ENCODE data around the gene RADIL. TPM values are rescaled to one million over a fixed set of nuclear protein-coding genes. Genes with fewer than 3 reads are reported as not detected.

The RADIL gene
- total RNA-seq, 2 experiments from 2014 or later: 0.50 to 0.82 TPM

DNA sequence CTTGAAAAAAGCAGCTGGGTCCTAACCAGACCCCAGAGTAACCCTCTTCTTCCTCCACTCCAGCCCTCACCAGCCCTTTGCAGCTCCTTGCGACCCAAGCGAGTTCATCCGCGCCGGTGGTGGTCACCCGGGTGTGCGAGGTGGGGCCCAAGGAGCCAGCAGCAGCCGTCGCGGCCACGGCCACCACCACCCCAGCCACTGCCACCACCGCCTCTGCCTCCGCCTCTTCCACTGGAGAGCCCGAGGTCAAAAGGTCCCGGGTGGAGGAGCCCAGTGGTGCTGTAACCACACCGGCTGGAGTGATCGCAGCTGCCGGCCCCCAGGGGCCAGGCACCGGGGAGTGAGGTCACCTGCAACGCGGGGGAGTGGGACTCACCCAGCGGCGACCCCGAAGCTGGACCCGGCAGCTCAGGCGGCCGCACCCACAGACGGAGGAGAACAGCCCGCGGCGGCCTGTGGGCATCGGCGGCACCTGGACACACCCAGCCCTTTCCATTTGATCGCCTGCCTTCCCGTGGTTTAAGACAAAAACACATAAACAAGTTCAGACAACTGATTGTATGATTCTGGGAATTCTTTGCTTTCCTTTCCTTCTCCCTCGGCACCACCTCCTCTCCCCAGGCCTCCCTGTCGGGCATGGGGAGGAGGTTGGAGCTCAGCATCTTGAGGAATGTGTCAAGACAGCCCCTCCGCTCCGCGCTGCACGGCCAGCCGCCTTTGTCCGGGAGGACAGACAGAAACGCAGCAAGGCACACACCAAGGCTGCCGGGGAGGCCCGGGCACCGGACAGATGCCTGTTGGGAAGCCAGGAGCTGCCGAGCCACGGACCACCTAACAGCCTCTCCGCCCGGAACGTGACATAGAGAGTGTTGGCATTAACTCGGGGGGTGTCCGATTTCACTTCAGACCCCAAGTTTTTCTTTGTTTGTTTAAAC is 121.1 kb downstream of the RADIL start:
- Mint-ChIP-seq H3K27ac (no peak overlapping the region), H3K27me3 (ENCODE audit: low read depth) (no peaks in the 10 kb centered on the region), H3K4me3 (no peak overlapping the region), H3K36me3 (ENCODE audit: low read depth) (peaks cover 26% of the 10 kb centered on the region), H3K9me3 (ENCODE audit: insufficient read depth) (no peaks in the 10 kb centered on the region), H3K4me1 (ENCODE audit: low read depth) (no peaks in the 10 kb centered on the region)
- ChIA-PET POLR2A (no interaction called here), CTCF (no interaction called here)
- no peak for DNase-seq
- no peak for ATAC-seq

DNA sequence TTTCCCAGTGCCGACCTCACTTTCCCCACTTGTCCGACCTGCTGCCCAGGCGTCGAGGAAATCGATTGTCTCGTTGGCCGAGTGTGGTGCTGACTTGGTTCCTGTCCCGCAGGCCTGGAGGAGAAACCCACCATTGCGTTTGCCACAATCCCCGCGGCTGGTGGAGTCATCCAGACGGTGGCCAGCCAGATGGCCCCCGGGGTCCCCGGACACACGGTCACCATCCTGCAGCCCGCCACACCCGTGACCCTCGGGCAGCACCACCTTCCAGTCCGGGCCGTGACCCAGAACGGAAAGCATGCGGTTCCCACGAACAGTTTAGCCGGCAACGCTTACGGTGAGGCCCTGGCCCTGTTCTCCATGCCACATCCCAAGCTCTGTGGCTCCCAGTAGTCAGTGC is 122.6 kb downstream of the RADIL start:
- ATAC-seq (no peak), DNase-seq (no peak)
- Mint-ChIP-seq H3K4me3 (no peak overlapping the region), H3K36me3 (ENCODE audit: low read depth) (peaks cover 26% of the 10 kb centered on the region), H3K27me3 (ENCODE audit: low read depth) (no peaks in the 10 kb centered on the region), H3K4me1 (ENCODE audit: low read depth) (no peaks in the 10 kb centered on the region), H3K27ac (no peak overlapping the region), H3K9me3 (ENCODE audit: insufficient read depth) (no peaks in the 10 kb centered on the region)
- ChIA-PET CTCF (no interaction called here), POLR2A (interaction anchor here (1.4 kb wide), 1 partner anchor 15 kb away, joined by 8 read pairs; the partner anchor contains the start of gene AP5Z1)

DNA sequence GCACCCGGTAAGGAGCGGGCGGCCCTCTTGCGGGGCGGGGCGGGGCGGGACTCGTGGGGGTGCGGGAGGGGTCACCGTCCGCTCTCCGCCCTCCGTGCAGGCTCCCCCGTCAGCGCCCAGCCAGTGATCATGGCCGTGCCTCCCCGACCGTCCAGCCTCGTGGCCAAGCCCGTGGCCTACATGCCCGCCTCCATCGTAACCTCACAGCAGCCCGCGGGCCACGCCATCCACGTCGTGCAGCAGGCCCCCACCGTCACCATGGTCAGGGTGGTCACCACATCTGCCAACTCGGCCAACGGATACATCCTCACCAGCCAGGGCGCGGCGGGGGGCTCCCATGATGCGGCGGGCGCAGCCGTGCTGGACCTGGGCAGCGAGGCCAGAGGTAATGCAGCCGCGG is 124.3 kb downstream of the RADIL start:
- POLR2A ChIA-PET: no interaction called here
- no peak for ATAC-seq
- Mint-ChIP-seq H3K27ac (no peak overlapping the region), H3K36me3 (ENCODE audit: low read depth) (peaks cover 36% of the 10 kb centered on the region), H3K4me1 (ENCODE audit: low read depth) (no peaks in the 10 kb centered on the region), H3K4me3 (no peak overlapping the region), H3K9me3 (ENCODE audit: insufficient read depth) (no peaks in the 10 kb centered on the region), H3K27me3 (ENCODE audit: low read depth) (no peaks in the 10 kb centered on the region)
- DNase-seq: no peak
- CTCF ChIA-PET: no interaction called here

DNA sequence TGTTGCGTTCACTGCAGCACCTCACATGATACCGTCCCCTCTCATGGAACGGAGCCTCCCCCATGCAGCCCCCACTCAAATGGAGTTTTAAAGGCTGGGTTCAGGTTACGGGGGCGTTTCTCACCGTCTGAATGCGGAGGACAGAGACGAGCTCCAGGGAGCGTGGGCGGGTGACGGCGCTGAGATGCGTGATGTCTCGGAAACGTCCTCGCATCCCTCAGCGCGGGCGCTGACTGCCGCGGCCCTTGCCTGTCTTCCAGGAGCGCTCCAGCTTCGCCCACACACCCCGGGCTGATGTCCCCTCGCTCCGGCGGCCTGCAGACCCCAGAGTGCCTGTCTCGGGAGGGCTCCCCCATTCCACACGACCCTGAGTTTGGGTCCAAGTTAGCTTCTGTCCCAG is 124.7 kb downstream of the RADIL start:
- no peak for ATAC-seq
- CTCF ChIA-PET: interaction anchor here (0.9 kb wide), 1 partner anchor 17 kb away, joined by 3 read pairs; no protein-coding TSS in a partner anchor
- Mint-ChIP-seq H3K27ac (no peak overlapping the region), H3K27me3 (ENCODE audit: low read depth) (no peaks in the 10 kb centered on the region), H3K4me3 (no peak overlapping the region), H3K36me3 (ENCODE audit: low read depth) (peaks cover 36% of the 10 kb centered on the region), H3K9me3 (ENCODE audit: insufficient read depth) (no peaks in the 10 kb centered on the region), H3K4me1 (ENCODE audit: low read depth) (peaks cover 2% of the 10 kb centered on the region)
- DNase-seq: no peak
- POLR2A ChIA-PET: no interaction called here

DNA sequence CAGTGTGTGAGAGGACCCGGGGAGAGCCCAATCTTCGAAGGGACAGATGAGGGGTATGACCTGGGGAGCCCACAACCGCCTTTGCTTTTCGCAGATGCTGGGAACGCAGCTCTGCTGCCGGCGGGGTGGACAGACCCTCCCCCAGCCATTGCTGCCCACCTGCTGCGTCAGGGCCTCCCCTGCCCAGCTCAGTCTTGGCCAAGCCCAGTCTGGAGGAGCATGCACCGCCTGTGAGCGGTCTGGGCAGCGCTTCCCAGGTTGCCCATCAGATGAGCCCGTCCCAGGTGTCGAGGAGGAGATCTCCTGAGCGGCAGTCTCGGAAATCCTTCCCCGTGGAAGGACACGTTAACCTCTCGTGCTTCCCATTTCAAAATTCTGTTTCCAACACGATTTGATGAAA is 125.4 kb downstream of the RADIL start:
- CTCF ChIA-PET: interaction anchor here (0.9 kb wide), 1 partner anchor 18 kb away, joined by 3 read pairs; no protein-coding TSS in a partner anchor
- POLR2A ChIA-PET: interaction anchor here (0.5 kb wide), 1 partner anchor 142 kb away, joined by 5 read pairs; no protein-coding TSS in a partner anchor
- Mint-ChIP-seq H3K27ac (no peak overlapping the region), H3K27me3 (ENCODE audit: low read depth) (no peaks in the 10 kb centered on the region), H3K4me3 (no peak overlapping the region), H3K36me3 (ENCODE audit: low read depth) (peaks cover 33% of the 10 kb centered on the region), H3K9me3 (ENCODE audit: insufficient read depth) (no peaks in the 10 kb centered on the region), H3K4me1 (ENCODE audit: low read depth) (peaks cover 9% of the 10 kb centered on the region)
- no peak for DNase-seq
- ATAC-seq: no peak

DNA sequence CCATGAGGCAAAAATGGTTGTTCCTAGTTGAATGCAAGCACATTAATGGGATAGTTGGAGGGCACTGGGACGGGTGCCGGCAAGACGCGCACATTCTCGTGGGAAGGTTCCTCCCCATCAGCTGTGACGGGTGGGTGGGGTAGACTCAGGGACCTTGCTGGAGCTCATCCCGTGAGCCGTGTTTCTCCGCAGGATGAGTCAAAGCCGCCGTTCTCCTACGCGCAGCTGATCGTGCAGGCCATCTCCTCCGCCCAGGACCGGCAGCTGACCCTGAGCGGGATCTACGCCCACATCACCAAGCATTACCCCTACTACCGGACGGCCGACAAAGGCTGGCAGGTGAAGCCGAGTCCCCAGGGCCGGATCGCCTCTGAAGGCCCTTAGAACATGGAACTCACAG is 128.5 kb downstream of the RADIL start:
- no peak for ATAC-seq
- Mint-ChIP-seq H3K36me3 (ENCODE audit: low read depth) (peaks cover 17% of the 10 kb centered on the region), H3K9me3 (ENCODE audit: insufficient read depth) (no peaks in the 10 kb centered on the region), H3K4me3 (no peak overlapping the region), H3K27me3 (ENCODE audit: low read depth) (no peaks in the 10 kb centered on the region), H3K4me1 (ENCODE audit: low read depth) (peaks cover 12% of the 10 kb centered on the region), H3K27ac (no peak overlapping the region)
- POLR2A ChIA-PET: no interaction called here
- no peak for DNase-seq
- CTCF ChIA-PET: interaction anchor here (0.7 to 1.5 kb wide), 8 partner anchors 11 to 144 kb away, joined by 3 to 4 read pairs (median 3); partner anchors contain the start of gene AP5Z1

DNA sequence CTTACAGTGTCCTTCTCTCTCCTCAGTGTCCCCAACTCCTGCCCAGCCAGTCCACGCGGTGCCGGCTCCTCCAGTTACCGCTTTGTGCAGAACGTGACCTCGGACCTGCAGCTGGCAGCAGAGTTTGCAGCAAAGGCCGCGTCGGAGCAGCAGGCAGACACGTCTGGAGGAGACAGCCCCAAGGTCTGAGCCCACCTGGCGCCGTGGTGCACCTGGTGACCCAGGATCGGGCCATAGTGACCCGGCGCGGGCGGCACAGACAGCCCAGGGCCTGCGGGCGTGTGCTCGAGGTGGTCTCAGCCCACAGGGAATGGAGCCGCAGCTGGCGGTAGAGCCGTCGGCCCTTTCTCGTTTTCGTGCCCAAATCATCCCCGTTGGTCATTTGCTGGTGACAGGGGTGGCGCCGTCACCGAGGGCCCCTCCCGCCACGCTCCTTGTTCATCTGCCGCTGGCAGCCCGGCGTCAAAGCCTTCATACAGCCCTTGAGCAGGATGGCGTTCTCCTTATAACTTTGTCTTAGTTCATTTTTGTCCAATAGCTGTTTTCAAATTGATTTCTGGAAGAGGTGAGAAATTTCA is 129.0 kb downstream of the RADIL start:
- Mint-ChIP-seq H3K27ac (no peak overlapping the region), H3K4me1 (ENCODE audit: low read depth) (peaks cover 12% of the 10 kb centered on the region), H3K4me3 (no peak overlapping the region), H3K36me3 (ENCODE audit: low read depth) (peaks cover 13% of the 10 kb centered on the region), H3K27me3 (ENCODE audit: low read depth) (no peaks in the 10 kb centered on the region), H3K9me3 (ENCODE audit: insufficient read depth) (no peaks in the 10 kb centered on the region)
- CTCF ChIA-PET: interaction anchor here (0.7 to 1.5 kb wide), 8 partner anchors 10 to 144 kb away, joined by 3 to 4 read pairs (median 3); partner anchors contain the start of gene AP5Z1
- POLR2A ChIA-PET: no interaction called here
- no peak for ATAC-seq
- no peak for DNase-seq

DNA sequence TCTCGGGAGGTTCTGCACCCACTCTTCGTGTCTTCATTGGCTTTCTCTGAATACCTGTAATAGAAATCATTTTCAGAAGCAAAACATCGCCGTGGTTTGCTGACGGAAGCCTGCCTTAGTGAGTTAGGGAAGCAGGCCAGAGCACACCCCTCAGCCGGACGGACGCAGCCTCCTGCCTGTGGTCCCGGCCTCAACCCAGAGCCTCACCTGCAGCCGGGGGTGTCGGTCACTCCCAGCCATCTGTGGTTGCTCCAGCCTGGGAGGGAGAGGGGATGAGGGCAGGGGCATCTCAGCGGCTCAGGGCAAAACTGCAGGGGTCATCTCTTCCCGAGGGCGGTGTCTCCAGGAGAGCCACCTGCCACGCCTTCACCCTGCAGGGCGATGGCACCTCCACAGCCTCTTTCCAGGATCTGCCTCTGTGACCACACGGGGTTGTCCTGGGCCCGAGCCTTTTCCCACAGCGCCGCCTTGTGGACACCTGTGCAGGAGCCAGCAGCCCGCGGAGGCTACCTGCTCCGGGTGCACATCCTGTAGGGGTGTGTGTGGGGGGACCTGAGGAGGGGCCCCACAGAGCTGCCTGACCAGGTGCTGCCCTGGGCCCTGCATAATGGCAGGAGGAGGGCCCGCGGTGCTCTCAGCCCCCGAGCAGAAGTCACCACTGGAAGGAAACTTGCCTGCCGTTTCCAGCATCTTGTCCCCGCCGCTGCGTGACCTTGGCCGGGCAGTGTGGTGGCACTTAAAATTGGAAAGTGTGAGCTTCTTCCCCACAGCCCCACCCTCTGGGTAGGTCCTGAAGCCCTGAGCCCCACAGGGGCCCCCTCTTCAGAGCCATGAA is 129.7 kb downstream of the RADIL start:
- H3K4me3 Mint-ChIP-seq: no peak overlapping the region
- CTCF ChIA-PET: interaction anchor here (0.7 to 1.5 kb wide), 7 partner anchors 18 to 115 kb away, joined by 3 to 4 read pairs (median 3); partner anchors contain the start of gene AP5Z1
- peak; percentile 97 for ATAC-seq
- POLR2A ChIA-PET: no interaction called here
- H3K27ac Mint-ChIP-seq: peak overlapping the region; percentile 33
- peaks cover 12% of the 10 kb centered on the region for H3K4me1 Mint-ChIP-seq (ENCODE audit: low read depth)
- peaks cover 16% of the 10 kb centered on the region for H3K36me3 Mint-ChIP-seq (ENCODE audit: low read depth)
- DNase-seq: peak; percentile 90
- no peaks in the 10 kb centered on the region for H3K9me3 Mint-ChIP-seq (ENCODE audit: insufficient read depth)
- no peaks in the 10 kb centered on the region for H3K27me3 Mint-ChIP-seq (ENCODE audit: low read depth)

DNA sequence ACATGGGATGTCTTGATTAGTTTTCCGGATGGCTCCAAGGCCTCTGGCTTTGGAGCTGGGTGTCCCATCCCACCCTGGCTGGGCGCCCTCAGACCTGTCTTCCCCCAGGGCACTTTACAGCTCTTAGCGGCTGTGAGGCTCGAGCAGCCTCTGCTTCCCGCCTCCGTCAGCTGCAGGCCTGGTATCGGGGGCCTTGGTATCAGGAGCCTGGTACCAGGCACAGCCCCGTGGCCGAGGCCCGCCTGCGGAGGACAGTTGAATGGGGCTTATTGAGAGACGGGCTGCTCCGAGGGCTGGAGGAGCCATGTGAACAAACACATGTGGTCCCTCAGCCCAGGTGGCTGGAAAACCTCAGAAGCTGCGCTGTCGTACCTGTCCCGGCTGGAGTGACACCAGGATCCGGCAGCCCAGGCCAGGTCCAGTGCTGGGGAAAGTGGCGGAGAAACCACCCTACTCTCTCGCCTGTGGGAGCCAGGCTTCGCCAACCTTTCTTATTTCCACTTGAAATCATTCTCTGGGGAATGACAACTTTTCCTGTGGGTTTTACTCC is 132.0 kb downstream of the RADIL start:
- CTCF ChIA-PET: interaction anchor here (0.9 to 1.4 kb wide), 2 partner anchors 8 to 26 kb away, joined by 3 read pairs; no protein-coding TSS in a partner anchor
- Mint-ChIP-seq H3K36me3 (ENCODE audit: low read depth) (peaks cover 28% of the 10 kb centered on the region), H3K27ac (no peak overlapping the region), H3K4me1 (ENCODE audit: low read depth) (peaks cover 32% of the 10 kb centered on the region), H3K4me3 (no peak overlapping the region), H3K27me3 (ENCODE audit: low read depth) (no peaks in the 10 kb centered on the region), H3K9me3 (ENCODE audit: insufficient read depth) (no peaks in the 10 kb centered on the region)
- ATAC-seq (no peak), DNase-seq (no peak)
- POLR2A ChIA-PET: no interaction called here

DNA sequence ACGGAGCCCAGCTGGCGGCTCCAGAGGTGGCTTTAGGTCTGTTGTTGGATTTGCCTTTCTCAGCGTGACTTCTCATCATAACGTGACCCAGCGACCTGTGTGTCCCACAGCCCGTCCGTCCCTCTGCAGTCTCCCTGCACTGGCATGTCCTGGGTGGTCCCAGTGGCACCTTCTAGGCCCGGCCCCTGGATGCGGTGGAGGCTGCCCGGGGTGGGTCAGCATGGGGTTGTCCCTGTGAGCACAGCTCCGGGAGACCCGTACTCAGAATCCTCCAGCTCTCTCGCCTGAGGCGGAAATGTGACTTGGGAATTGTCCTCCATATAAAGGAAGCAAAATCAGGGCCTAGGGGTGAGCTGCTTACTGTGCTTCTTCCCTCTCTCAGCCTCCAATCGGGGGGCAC is 133.7 kb downstream of the RADIL start:
- Mint-ChIP-seq H3K27me3 (ENCODE audit: low read depth) (no peaks in the 10 kb centered on the region), H3K4me1 (ENCODE audit: low read depth) (peaks cover 48% of the 10 kb centered on the region), H3K4me3 (no peak overlapping the region), H3K27ac (no peak overlapping the region), H3K9me3 (ENCODE audit: insufficient read depth) (no peaks in the 10 kb centered on the region), H3K36me3 (ENCODE audit: low read depth) (peaks cover 24% of the 10 kb centered on the region)
- DNase-seq: no peak
- no peak for ATAC-seq
- ChIA-PET CTCF (no interaction called here), POLR2A (no interaction called here)

DNA sequence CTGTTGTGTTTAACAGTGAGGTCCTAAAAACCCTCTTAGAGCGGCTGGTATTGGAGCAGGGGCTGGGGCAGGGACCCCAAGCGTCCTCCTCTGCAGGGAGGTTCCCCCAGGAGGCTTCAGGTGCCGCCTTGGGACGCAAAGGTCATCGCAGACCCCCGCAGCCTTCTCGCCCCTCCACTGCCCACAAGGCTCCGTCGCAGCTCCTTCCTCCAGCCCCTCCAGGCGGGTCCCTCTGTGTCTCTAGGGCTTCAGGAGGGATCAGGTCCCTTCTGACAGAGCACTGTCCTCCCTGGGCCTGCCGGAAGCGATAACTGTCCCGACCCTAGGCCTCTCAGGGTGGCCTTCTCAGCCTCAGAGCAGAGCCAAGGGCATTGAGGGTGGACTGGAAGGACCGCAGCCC is 134.2 kb downstream of the RADIL start:
- H3K4me3 Mint-ChIP-seq: no peak overlapping the region
- POLR2A ChIA-PET: no interaction called here

More for the DNA sequence above, 134.2 kb downstream of the RADIL start:
- H3K9me3 Mint-ChIP-seq (ENCODE audit: insufficient read depth): no peaks in the 10 kb centered on the region
- CTCF ChIA-PET: no interaction called here
- DNase-seq (no peak), ATAC-seq (no peak)
- H3K4me1 Mint-ChIP-seq (ENCODE audit: low read depth): peaks cover 52% of the 10 kb centered on the region
- H3K36me3 Mint-ChIP-seq (ENCODE audit: low read depth): peaks cover 22% of the 10 kb centered on the region
- H3K27ac Mint-ChIP-seq: peak overlapping the region; percentile 60
- H3K27me3 Mint-ChIP-seq (ENCODE audit: low read depth): no peaks in the 10 kb centered on the region
